Activated CD4-positive, alpha-beta T cell treated with anti-CD3 and anti-CD28 coated beads, Interleukin-2, amount 50 U/mL, for 4 hours (primary cell): Measurements from ENCODE around the gene SPATA19.

ENCODE experiments used
- DNase-seq, 2 experiments: peaks; one replicate each; pipeline ENCODE4 v3.0.0-alpha.2; 2020

Gene SPATA19

GRCh38 chr11:133835593-133836548 lies 9.4 kb downstream of the SPATA19 start:
- DNase-seq: no peak

GRCh38 chr11:133834682-133835592 lies 10.4 kb downstream of the SPATA19 start:
- DNase-seq: no peak

- DNase-seq: no peak
These were observed 11.2 kb downstream of the SPATA19 start for GRCh38 chr11:133833898-133834681.

DNA sequence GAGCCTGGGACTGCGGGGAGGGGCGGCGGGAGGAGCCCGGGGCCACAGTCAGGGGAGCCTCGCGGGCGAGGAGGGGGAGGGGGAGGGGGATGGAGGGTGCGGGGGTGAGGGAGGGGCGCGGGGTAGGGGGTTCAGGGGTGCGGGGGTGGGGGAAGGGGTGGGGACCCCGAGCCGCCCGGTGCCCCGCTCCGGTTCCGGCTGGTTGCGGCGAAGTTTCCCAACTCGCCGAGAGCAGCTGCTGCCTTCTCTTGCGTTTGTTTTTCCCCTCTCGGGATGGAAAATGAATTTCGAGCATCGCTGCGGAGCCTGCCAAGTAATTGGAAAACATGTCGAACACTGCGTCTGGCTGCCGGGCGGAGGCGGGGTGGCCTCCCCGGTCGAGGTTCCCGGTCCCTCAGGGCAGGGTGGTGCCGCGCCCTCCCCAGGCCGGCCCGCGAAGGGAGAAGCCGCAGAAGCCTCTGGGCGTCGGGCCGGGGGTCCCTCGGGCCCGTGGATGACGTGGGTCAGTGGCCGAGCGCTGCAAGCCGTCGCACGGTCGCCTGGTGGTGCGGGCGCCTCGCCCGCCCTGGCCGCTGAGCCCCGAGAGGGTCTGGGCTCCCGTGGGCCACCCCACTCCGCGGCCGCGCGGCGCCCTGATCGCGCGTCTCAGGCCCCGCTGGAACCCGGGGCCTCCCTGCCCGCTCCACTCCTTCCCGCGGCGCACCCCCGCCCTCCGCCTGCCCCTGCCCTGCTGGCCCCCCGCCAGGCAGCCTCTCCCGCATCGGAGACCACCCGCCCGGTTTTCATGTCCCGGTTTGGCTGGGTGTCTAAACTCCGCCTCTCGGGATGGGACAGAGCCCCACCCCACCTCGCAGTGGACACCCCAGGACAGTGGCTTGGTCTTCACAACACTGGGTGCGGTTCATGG lies 12.1 kb downstream of the SPATA19 start:
- DNase-seq: no peak

- DNase-seq: no peak
These were observed 13.0 kb downstream of the SPATA19 start for GRCh38 chr11:133832096-133832990.

DNA sequence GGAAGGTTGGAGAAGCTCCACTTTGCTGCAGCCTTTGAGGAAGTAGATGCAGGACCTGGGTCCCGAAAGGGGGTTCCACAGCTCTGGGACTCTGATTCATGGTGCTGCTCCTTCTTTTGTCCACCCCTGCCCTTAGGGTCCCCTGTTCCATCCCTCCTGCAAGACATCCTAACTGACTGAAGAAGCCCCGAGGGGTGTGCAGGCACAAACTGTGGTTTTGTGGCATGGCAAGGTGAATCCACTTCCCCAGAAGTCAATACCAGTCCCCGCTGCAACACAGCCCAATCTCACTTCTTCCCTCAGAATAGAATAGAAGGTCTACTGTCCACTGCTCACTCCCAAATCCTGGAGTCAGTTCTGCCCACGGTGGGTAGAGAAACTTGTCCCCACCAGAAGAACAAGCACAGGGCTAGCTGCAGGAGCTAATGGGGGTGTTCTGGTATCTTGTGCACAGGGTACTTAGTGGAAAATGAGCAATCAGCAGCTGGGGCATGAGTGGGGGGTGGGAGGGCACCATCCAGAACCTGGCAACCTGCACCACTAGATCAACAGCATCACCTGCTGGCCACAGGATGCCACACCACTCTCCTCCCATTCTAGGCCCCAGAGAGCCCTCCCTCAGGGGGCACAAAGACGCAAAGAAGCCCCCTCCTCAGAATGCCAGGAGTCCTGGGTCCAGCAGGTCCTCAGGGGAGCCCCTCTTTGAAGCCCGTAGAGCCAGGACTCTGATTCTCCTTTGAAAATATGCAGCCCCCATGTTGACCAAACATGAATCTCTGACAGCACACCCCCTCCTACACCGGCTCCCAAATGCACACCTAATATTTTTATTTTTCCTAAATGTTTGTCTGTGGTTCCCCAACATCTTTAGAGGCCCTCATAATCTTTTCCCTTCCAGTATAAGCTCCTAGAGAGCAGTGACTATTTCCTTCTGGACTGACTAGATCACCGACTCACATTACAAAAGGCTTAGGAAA lies 14.1 kb downstream of the SPATA19 start:
- no peak for DNase-seq

DNA sequence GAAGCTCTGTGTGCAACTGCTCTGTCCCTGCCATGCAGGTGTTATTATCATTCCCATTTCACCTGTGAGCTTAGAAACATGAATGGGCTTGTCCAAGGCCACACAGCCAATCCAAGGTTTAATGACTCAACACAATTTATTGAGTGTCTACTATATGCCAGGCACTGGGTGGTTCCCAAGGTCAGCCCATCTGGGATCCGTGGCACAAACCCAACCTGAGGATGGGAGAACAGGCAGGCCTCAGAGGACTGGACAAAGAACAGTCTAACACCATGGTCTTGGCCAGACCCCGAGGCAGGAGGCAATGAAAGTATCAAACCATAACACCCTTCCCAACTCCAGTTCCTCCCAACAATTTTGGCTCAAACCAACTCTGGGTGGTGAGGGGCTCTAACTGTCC lies 15.7 kb downstream of the SPATA19 start:
- DNase-seq: no peak

DNA sequence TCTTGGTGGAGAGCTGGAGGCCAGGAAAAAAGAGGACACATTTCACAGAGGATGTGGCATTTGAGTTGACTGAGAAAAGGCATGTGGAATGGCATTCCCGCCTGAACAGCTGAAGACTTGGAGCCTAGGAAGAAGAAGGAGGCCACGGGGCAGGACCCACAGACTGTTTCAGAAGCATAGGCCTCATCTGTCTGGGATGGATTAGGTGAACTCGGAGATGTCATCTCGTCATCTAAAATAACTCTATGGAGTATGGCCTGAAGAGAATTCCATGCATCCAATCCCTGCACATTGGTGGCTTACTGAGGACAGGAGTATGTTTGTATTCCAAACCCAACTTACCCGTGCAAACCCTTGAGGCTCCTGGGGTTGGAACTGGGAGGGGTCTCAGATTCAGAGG lies 16.4 kb downstream of the SPATA19 start:
- no peak for DNase-seq

DNA sequence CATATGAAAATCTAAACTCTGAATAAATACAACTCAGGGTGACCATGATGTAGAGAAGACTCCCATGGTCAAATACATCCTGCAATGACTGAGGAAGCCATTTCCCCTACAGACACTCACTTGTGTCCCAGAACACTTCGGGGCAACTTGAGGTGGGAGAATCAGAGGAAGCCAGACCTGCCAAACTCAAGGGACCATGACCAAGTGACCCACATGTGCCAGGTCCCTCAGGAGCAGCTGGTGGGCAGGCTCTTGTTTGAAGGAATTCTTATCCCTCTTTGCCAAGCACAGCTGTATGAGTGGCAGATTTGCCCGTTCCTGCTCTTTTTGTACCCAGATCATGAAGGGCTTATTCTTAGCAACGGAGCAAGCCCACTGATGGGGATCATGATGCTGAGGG lies 17.8 kb downstream of the SPATA19 start:
- DNase-seq: no peak

DNA sequence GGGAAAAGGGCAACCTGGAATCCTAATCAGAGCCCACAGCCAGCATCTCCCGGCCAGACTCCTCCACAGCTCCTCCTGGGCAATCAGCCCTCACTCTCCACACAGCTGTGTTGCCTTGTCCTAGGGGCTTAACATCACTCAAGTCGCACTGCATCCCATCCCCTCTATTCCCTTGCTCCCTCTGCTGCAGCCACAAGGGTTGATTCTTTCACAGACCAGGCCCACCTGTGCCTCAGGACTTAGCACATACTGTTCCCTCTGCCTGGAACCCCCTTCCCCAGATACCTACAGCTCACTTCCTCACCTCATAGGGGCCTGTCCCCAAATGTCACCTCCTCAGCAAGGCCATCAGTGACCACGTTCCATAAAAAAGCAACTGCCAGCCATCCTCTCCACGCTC lies 18.4 kb downstream of the SPATA19 start:
- no peak for DNase-seq

DNA sequence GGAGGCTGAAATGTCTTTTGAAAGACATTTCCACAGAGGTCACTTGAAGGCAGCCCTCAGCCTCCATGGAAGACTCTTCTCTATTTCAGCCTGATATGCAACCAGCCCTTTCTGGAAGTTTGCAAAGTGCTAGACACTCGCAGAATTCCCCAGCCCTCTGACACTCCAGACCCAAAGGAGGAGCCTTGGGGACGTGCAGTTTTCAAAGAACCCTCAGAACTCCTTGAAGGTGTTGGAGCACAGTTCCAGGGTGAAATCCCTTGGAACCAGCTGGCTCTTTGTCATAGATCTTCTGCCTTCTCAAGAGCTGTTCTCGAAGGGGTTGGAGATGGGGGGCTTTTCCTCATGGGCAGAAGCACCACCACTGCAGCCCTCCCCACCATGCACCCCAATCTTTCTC lies 19.6 kb downstream of the SPATA19 start:
- no peak for DNase-seq

- no peak for DNase-seq
These were observed 20.2 kb downstream of the SPATA19 start for GRCh38 chr11:133825156-133825555.

- DNase-seq: no peak
These were observed 20.7 kb downstream of the SPATA19 start for GRCh38 chr11:133824593-133824992.

DNA sequence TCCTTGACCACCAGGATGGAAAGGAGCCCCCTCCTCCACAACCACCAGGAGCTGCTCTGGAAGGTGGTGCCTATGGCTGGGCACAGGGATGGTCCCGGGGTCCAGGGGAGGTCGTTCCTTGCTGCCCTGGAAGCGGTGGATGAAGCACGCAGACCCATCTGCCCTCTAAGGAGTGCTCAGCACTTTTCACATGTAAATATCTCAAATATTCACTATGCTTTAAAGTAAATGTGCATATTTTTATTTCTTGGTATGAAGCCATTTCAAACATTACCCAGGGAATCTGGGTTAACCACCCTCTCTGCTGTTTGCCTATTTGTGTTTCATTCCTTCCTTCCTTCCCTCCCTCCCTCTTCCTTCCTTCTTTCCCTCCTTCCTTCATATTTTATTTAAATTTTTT lies 21.7 kb downstream of the SPATA19 start:
- no peak for DNase-seq

GRCh38 chr11:133823211-133823610 lies 22.1 kb downstream of the SPATA19 start:
- no peak for DNase-seq

- DNase-seq: no peak
These were observed 23.5 kb downstream of the SPATA19 start for GRCh38 chr11:133821776-133822175.

GRCh38 chr11:133819746-133820315 lies 25.5 kb downstream of the SPATA19 start:
- DNase-seq: no peak

- DNase-seq: no peak
These were observed 26.2 kb downstream of the SPATA19 start for GRCh38 chr11:133819114-133819513.

DNA sequence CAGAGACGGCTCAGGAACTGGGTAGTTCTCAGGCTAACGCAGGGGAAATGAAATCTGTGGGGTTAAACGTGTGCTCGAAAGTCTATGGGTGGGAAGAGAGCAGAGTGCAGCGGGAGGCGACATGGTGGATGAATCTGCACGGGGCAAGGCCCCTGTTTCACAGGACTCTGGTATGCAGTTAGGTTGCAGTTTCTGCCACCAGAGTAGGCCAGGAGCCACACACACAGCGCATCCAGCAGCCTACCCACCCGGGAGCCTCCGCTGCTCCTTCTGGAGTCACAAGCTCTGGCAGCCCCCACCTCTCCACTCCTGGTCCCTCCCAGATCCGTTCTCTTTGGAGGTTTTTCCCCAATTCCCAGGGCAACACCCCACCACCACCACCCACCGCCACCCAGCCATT lies 27.0 kb downstream of the SPATA19 start:
- no peak for DNase-seq
